ENCODE results near the gene CLDN2.

Gene CLDN2

GRCh38 chrX:106917830-106918500 is 2.2 kb upstream of the CLDN2 start:
- Histone ChIP-seq H3K9me3 (ENCODE audit: severe bottlenecking) (no peaks in the 10 kb centered on the region), H3K27me3 (ENCODE audit: insufficient read depth, poor library complexity, severe bottlenecking) (no peaks in the 10 kb centered on the region), H3K4me1 (ENCODE audit: insufficient read depth, poor library complexity, severe bottlenecking) (peaks cover 13% of the 10 kb centered on the region), H3K4me3 (ENCODE audit: severe bottlenecking) (no peak overlapping the region), H3K36me3 (ENCODE audit: low read depth) (no peaks in the 10 kb centered on the region), H3K27ac (ENCODE audit: poor library complexity, severe bottlenecking) (peak overlapping the region; percentile 21)
- no peak for TF ChIP-seq CTCF (IDR thresholded peaks at IDR 0.05; ENCODE audit: poor library complexity, severe bottlenecking)
- DNase-seq (ENCODE audit: low spot score), result no peak
- peak; percentile 92 for ATAC-seq (ENCODE audit: low read depth)

- no peak overlapping the region for H3K27ac ChIP-seq (ENCODE audit: poor library complexity, severe bottlenecking)
- ATAC-seq (ENCODE audit: low read depth) (no peak), DNase-seq (ENCODE audit: low spot score) (no peak)
- no peak for TF ChIP-seq CTCF (IDR thresholded peaks at IDR 0.05; ENCODE audit: poor library complexity, severe bottlenecking)
- H3K27me3 ChIP-seq (ENCODE audit: insufficient read depth, poor library complexity, severe bottlenecking), result no peaks in the 10 kb centered on the region
- H3K9me3 ChIP-seq (ENCODE audit: severe bottlenecking), result no peaks in the 10 kb centered on the region
- H3K36me3 ChIP-seq (ENCODE audit: low read depth), result no peaks in the 10 kb centered on the region
- no peak overlapping the region for H3K4me3 ChIP-seq (ENCODE audit: severe bottlenecking)
- peaks cover 10% of the 10 kb centered on the region for H3K4me1 ChIP-seq (ENCODE audit: insufficient read depth, poor library complexity, severe bottlenecking)
Measured at GRCh38 chrX:106921637-106922036, 1.4 kb downstream of the CLDN2 start.

- Histone ChIP-seq H3K4me3 (ENCODE audit: severe bottlenecking) (no peak overlapping the region), H3K27me3 (ENCODE audit: insufficient read depth, poor library complexity, severe bottlenecking) (no peaks in the 10 kb centered on the region), H3K36me3 (ENCODE audit: low read depth) (no peaks in the 10 kb centered on the region), H3K9me3 (ENCODE audit: severe bottlenecking) (no peaks in the 10 kb centered on the region), H3K4me1 (ENCODE audit: insufficient read depth, poor library complexity, severe bottlenecking) (no peaks in the 10 kb centered on the region), H3K27ac (ENCODE audit: poor library complexity, severe bottlenecking) (no peak overlapping the region)
- ATAC-seq (ENCODE audit: low read depth) (0 out of 3 replicates have a peak, but pooled peaks have one; percentile 42), DNase-seq (ENCODE audit: low spot score) (no peak)
- TF ChIP-seq CTCF (IDR thresholded peaks at IDR 0.05; ENCODE audit: poor library complexity, severe bottlenecking), result no peak
Measured at GRCh38 chrX:106927023-106927422, 6.8 kb downstream of the CLDN2 start.

- H3K4me1 ChIP-seq (ENCODE audit: insufficient read depth, poor library complexity, severe bottlenecking), result no peaks in the 10 kb centered on the region
- H3K4me3 ChIP-seq (ENCODE audit: severe bottlenecking), result no peak overlapping the region
- no peaks in the 10 kb centered on the region for H3K9me3 ChIP-seq (ENCODE audit: severe bottlenecking)
- no peak overlapping the region for H3K27ac ChIP-seq (ENCODE audit: poor library complexity, severe bottlenecking)
- H3K27me3 ChIP-seq (ENCODE audit: insufficient read depth, poor library complexity, severe bottlenecking), result no peaks in the 10 kb centered on the region
- H3K36me3 ChIP-seq (ENCODE audit: low read depth), result no peaks in the 10 kb centered on the region
- ATAC-seq (ENCODE audit: low read depth) (no peak), DNase-seq (ENCODE audit: low spot score) (no peak)
- TF ChIP-seq CTCF (IDR thresholded peaks at IDR 0.05; ENCODE audit: poor library complexity, severe bottlenecking), result no peak
Measured at GRCh38 chrX:106927700-106928099, 7.5 kb downstream of the CLDN2 start.

- no peak for ATAC-seq (ENCODE audit: low read depth)
- no peak overlapping the region for H3K4me3 ChIP-seq (ENCODE audit: severe bottlenecking)
- H3K4me1 ChIP-seq (ENCODE audit: insufficient read depth, poor library complexity, severe bottlenecking), result no peaks in the 10 kb centered on the region
- H3K27ac ChIP-seq (ENCODE audit: poor library complexity, severe bottlenecking), result no peak overlapping the region
- H3K36me3 ChIP-seq (ENCODE audit: low read depth), result no peaks in the 10 kb centered on the region
- H3K27me3 ChIP-seq (ENCODE audit: insufficient read depth, poor library complexity, severe bottlenecking), result no peaks in the 10 kb centered on the region
- TF ChIP-seq CTCF (IDR thresholded peaks at IDR 0.05; ENCODE audit: poor library complexity, severe bottlenecking), result no peak
- no peaks in the 10 kb centered on the region for H3K9me3 ChIP-seq (ENCODE audit: severe bottlenecking)
- no peak for DNase-seq (ENCODE audit: low spot score)
Measured at GRCh38 chrX:106928227-106928626, 8.0 kb downstream of the CLDN2 start.
